H1 (cell line): Measurements from ENCODE around the gene ETFB. TPM values are rescaled to one million over a fixed set of nuclear protein-coding genes. Genes with fewer than 3 reads are reported as not detected.

ENCODE experiments used
- ASH2L ChIP-seq: fragments of 200-600, 300-600 bp; sonication (generic); IDR thresholded peaks from one replicate; pipeline ENCODE4 v1.7.1; 2017; ENCODE audit warnings: low read length
- CTBP2 ChIP-seq: IDR thresholded peaks from 2 replicates; pipeline ENCODE4 v1.7.0; 2011; ENCODE audit warnings: borderline replicate concordance, mild to moderate bottlenecking, moderate library complexity, mixed read lengths, low read length; ENCODE audit not compliant: insufficient read depth, insufficient read length
- EP300 ChIP-seq, 2 experiments: IDR thresholded peaks; 1 replicate in 1 of 2; 2 replicates in 1 of 2; pipeline ENCODE4 v1.6.1; 2011 to 2012; ENCODE audit warnings: low read depth in 2 of 2, low read length in 2 of 2, mild to moderate bottlenecking in 2 of 2, borderline replicate concordance in 1 of 2, inconsistent platforms in 1 of 2, moderate library complexity in 1 of 2
- HDAC2 ChIP-seq, 2 experiments: fragments of 300-600 bp in 1 of 2; sonication (generic) in 1 of 2; IDR thresholded peaks; 2 replicates each; pipeline ENCODE4 v1.6.1; 2011 to 2012; ENCODE audit warnings: low read depth in 2 of 2, low read length in 2 of 2, mild to moderate bottlenecking in 2 of 2, moderate library complexity in 2 of 2, borderline replicate concordance in 1 of 2, inconsistent platforms in 1 of 2
- KDM4A ChIP-seq: IDR thresholded peaks from one replicate; pipeline ENCODE4 v1.7.1; 2012; ENCODE audit warnings: low read depth, mild to moderate bottlenecking, moderate library complexity, low read length, inconsistent platforms; ENCODE audit not compliant: severe bottlenecking
- MAFK ChIP-seq: IDR thresholded peaks from 2 replicates; pipeline ENCODE4 v1.6.1; 2012; ENCODE audit warnings: low read depth, mild to moderate bottlenecking, improper control_type of control experiment, low read length
- RBBP5 ChIP-seq: IDR thresholded peaks from 2 replicates; pipeline ENCODE4 v1.7.1; 2012; ENCODE audit warnings: low read depth, mild to moderate bottlenecking, inconsistent platforms, low read length, moderate library complexity, borderline replicate concordance
- SIN3A ChIP-seq, 2 experiments: IDR thresholded peaks in 1 of 2; conservative IDR thresholded peaks in 1 of 2; 2 replicates each; pipeline ENCODE4 v1.6.1; 2011 to 2012; ENCODE audit warnings: low read length in 2 of 2, improper control_type of control experiment in 1 of 2, low read depth in 1 of 2, mild to moderate bottlenecking in 1 of 2
- polyA plus RNA-seq, 7 experiments: library from polyadenylated mRNA; depleted of rRNA in 3 of 7; stranded (reverse) in 5 of 7; unstranded in 2 of 7; fragments of >200 nt in 5 of 7; fragments of 200-250 nt in 2 of 7; gene quantifications; 1 replicate in 5 of 7; 2 replicates in 1 of 7; 4 replicates in 1 of 7; pipeline versions ENCODE4 v1.2.1 to v1.2.3, GENCODE V29; 2011 to 2013; ENCODE audit warnings: missing spikeins in 2 of 7, mixed read lengths in 2 of 7
- total RNA-seq: library from RNA; stranded (reverse); fragmentation: NEBNext Ultra II Directional; extraction: Animal tissue kit (Norgen Biotek cat#: 25700); gene quantifications from 2 replicates; pipeline ENCODE4 v1.2.1, GENCODE V29; 2021
- TF ChIP-seq, protein P1 (sequence below): IDR thresholded peaks from 2 replicates; pipeline ENCODE4 v1.6.1; 2012; ENCODE audit warnings: inconsistent platforms
- TF ChIP-seq, protein P2 (sequence below): fragments of 300-600 bp; sonication (generic); IDR thresholded peaks from 2 replicates; pipeline ENCODE4 v1.7.1; 2012; ENCODE audit warnings: low read length, moderate library complexity, mild to moderate bottlenecking, inconsistent platforms; ENCODE audit not compliant: insufficient replicate concordance

ETFB gene
- total and polyA plus RNA-seq, 2 of the 8 experiments (the other 6 are each of a cell fraction or from before 2014, with no cell fraction given) = 40.0 to 66.5 TPM

DNA sequence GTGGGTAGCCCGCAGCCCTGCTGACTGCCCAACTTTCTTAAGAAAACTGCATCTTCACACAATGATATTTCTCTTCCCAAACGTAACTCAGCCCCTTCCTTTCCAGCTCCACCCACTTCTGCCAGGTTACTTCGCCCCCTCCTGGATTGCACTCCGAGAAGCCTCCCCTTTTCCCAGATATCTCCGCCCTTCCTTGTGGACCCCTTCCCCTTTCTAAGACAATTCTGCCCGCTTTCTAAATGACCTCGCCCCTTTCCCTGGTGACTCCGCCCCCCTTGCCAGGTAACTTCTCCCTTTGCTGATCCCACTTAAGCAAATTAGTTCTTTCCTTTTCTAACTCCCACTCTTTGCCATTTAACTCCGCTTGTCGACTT is 26.9 kb downstream of the ETFB start (continued):
- TF ChIP-seq, protein P1, sequence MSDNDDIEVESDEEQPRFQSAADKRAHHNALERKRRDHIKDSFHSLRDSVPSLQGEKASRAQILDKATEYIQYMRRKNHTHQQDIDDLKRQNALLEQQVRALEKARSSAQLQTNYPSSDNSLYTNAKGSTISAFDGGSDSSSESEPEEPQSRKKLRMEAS = no peak
- TF ChIP-seq ASH2L (no peak), EP300 (IDR thresholded peaks at IDR 0.05; ENCODE audit: borderline replicate concordance in 1 of 2, low read depth in 2 of 2, low read length in 2 of 2) (no peak), MAFK (no peak), HDAC2 (IDR thresholded peaks at IDR 0.05; ENCODE audit: borderline replicate concordance in 1 of 2, low read depth in 2 of 2, low read length in 2 of 2) (no peak), RBBP5 (no peak), CTBP2 (no peak), SIN3A (conservative IDR thresholded peaks at IDR 0.05 in 1 of 2, IDR thresholded peaks at IDR 0.05 in 1 of 2; ENCODE audit: low read depth in 1 of 2, low read length in 2 of 2) (0 out of 4 replicates have a peak, but pooled peaks of 1 of the 2 experiments have one; percentile 6), KDM4A (peak; percentile 61)
- TF ChIP-seq, protein P2, sequence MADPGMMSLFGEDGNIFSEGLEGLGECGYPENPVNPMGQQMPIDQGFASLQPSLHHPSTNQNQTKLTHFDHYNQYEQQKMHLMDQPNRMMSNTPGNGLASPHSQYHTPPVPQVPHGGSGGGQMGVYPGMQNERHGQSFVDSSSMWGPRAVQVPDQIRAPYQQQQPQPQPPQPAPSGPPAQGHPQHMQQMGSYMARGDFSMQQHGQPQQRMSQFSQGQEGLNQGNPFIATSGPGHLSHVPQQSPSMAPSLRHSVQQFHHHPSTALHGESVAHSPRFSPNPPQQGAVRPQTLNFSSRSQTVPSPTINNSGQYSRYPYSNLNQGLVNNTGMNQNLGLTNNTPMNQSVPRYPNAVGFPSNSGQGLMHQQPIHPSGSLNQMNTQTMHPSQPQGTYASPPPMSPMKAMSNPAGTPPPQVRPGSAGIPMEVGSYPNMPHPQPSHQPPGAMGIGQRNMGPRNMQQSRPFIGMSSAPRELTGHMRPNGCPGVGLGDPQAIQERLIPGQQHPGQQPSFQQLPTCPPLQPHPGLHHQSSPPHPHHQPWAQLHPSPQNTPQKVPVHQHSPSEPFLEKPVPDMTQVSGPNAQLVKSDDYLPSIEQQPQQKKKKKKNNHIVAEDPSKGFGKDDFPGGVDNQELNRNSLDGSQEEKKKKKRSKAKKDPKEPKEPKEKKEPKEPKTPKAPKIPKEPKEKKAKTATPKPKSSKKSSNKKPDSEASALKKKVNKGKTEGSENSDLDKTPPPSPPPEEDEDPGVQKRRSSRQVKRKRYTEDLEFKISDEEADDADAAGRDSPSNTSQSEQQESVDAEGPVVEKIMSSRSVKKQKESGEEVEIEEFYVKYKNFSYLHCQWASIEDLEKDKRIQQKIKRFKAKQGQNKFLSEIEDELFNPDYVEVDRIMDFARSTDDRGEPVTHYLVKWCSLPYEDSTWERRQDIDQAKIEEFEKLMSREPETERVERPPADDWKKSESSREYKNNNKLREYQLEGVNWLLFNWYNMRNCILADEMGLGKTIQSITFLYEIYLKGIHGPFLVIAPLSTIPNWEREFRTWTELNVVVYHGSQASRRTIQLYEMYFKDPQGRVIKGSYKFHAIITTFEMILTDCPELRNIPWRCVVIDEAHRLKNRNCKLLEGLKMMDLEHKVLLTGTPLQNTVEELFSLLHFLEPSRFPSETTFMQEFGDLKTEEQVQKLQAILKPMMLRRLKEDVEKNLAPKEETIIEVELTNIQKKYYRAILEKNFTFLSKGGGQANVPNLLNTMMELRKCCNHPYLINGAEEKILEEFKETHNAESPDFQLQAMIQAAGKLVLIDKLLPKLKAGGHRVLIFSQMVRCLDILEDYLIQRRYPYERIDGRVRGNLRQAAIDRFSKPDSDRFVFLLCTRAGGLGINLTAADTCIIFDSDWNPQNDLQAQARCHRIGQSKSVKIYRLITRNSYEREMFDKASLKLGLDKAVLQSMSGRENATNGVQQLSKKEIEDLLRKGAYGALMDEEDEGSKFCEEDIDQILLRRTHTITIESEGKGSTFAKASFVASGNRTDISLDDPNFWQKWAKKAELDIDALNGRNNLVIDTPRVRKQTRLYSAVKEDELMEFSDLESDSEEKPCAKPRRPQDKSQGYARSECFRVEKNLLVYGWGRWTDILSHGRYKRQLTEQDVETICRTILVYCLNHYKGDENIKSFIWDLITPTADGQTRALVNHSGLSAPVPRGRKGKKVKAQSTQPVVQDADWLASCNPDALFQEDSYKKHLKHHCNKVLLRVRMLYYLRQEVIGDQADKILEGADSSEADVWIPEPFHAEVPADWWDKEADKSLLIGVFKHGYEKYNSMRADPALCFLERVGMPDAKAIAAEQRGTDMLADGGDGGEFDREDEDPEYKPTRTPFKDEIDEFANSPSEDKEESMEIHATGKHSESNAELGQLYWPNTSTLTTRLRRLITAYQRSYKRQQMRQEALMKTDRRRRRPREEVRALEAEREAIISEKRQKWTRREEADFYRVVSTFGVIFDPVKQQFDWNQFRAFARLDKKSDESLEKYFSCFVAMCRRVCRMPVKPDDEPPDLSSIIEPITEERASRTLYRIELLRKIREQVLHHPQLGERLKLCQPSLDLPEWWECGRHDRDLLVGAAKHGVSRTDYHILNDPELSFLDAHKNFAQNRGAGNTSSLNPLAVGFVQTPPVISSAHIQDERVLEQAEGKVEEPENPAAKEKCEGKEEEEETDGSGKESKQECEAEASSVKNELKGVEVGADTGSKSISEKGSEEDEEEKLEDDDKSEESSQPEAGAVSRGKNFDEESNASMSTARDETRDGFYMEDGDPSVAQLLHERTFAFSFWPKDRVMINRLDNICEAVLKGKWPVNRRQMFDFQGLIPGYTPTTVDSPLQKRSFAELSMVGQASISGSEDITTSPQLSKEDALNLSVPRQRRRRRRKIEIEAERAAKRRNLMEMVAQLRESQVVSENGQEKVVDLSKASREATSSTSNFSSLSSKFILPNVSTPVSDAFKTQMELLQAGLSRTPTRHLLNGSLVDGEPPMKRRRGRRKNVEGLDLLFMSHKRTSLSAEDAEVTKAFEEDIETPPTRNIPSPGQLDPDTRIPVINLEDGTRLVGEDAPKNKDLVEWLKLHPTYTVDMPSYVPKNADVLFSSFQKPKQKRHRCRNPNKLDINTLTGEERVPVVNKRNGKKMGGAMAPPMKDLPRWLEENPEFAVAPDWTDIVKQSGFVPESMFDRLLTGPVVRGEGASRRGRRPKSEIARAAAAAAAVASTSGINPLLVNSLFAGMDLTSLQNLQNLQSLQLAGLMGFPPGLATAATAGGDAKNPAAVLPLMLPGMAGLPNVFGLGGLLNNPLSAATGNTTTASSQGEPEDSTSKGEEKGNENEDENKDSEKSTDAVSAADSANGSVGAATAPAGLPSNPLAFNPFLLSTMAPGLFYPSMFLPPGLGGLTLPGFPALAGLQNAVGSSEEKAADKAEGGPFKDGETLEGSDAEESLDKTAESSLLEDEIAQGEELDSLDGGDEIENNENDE = no peak
